ENCODE data around the gene ADCY10.
"Not testable (repeated sequence)": the region's sequence is repeated elsewhere in the genome, so short reads cannot be mapped to it uniquely, and the experiment has no call there.

DNA sequence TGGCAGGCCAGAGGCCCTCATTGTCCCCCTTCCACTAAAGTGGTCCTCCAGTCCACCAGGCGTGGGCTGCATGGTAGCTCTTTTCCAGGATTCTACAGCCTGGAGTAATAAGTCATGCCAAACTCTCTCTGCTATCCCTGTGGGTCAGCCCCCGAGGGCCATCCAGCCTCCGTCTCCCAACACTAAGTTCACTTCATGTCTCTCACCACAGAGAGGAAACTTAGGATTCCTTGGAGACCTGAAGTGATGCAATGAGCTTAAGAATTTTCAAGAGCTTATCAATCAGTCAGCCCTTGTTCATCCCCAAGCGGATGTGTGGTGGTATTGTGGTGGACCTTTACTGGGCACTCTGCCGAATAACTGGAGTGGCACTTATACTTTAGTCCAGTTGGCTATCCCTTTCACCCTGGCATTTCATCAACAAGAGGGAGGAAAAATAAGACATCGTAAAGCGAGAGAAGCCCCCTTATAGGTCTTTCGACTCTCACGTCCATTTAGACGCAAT lies 48.1 kb downstream of the ADCY10 start:
- TF ChIP-seq, protein P1, sequence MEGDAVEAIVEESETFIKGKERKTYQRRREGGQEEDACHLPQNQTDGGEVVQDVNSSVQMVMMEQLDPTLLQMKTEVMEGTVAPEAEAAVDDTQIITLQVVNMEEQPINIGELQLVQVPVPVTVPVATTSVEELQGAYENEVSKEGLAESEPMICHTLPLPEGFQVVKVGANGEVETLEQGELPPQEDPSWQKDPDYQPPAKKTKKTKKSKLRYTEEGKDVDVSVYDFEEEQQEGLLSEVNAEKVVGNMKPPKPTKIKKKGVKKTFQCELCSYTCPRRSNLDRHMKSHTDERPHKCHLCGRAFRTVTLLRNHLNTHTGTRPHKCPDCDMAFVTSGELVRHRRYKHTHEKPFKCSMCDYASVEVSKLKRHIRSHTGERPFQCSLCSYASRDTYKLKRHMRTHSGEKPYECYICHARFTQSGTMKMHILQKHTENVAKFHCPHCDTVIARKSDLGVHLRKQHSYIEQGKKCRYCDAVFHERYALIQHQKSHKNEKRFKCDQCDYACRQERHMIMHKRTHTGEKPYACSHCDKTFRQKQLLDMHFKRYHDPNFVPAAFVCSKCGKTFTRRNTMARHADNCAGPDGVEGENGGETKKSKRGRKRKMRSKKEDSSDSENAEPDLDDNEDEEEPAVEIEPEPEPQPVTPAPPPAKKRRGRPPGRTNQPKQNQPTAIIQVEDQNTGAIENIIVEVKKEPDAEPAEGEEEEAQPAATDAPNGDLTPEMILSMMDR (conservative IDR thresholded peaks at IDR 0.05; ENCODE audit: low read depth, low read length), result not testable (repeated sequence)
- not testable (repeated sequence) for TF ChIP-seq POLR2A (IDR thresholded peaks at IDR 0.05; ENCODE audit: low read depth, low read length); RAD21 (IDR thresholded peaks at IDR 0.05; ENCODE audit: low read length); SMC3 (IDR thresholded peaks at IDR 0.05; ENCODE audit: low read depth, low read length); USF2 (IDR thresholded peaks at IDR 0.05; ENCODE audit: low read depth, low read length); CEBPB (IDR thresholded peaks at IDR 0.05; ENCODE audit: low read depth, low read length); MAFK (IDR thresholded peaks at IDR 0.05; ENCODE audit: low read depth, low read length); CHD1 (IDR thresholded peaks at IDR 0.05; ENCODE audit: low read depth, low read length); RFX5 (IDR thresholded peaks at IDR 0.05; ENCODE audit: low read depth, low read length); MAZ (IDR thresholded peaks at IDR 0.05; ENCODE audit: borderline replicate concordance, low read depth, low read length); MXI1 (IDR thresholded peaks at IDR 0.05; ENCODE audit: borderline replicate concordance, low read depth, low read length)

All from IMR-90 (cell line).